Activated naive CD8-positive, alpha-beta T cell treated with anti-CD3 and anti-CD28 coated beads, Interleukin-2, amount 50 U/mL, for 24 hours (primary cell): ENCODE data around the gene PKP3.

Experiments used
- ATAC-seq: fragments of 150-1000 bp; cut with Tn5 transposase; one replicate; pipeline ENCODE4 v1.10.0; 2021
- DNase-seq: peaks from one replicate; pipeline ENCODE4 v3.0.0; 2021
- H3K27ac Mint-ChIP-seq: one replicate; pipeline ENCODE4 v1.8.0; 2021; ENCODE audit warnings: mild to moderate bottlenecking, mixed read lengths
- H3K27me3 Mint-ChIP-seq: one replicate; pipeline ENCODE4 v1.8.0; 2021; ENCODE audit warnings: mixed read lengths
- H3K36me3 Mint-ChIP-seq: one replicate; pipeline ENCODE4 v1.8.0; 2021; ENCODE audit warnings: low read depth, mixed read lengths
- H3K4me1 Mint-ChIP-seq: one replicate; pipeline ENCODE4 v1.8.0; 2021; ENCODE audit warnings: mixed read lengths
- H3K4me3 Mint-ChIP-seq: one replicate; pipeline ENCODE4 v1.8.0; 2021; ENCODE audit warnings: mild to moderate bottlenecking, moderate library complexity, mixed read lengths
- H3K9me3 Mint-ChIP-seq: one replicate; pipeline ENCODE4 v1.8.0; 2021; ENCODE audit warnings: mixed read lengths

PKP3 gene

GRCh38 chr11:370070-370941, 23.7 kb upstream of the PKP3 start:
- Mint-ChIP-seq H3K9me3 (no peaks in the 10 kb centered on the region), H3K27ac (no peak overlapping the region), H3K4me1 (peaks cover 5% of the 10 kb centered on the region), H3K36me3 (no peaks in the 10 kb centered on the region), H3K27me3 (peaks cover 35% of the 10 kb centered on the region), H3K4me3 (peak overlapping the region; percentile 36)
- no peak for DNase-seq
- no peak for ATAC-seq

- ATAC-seq (peak; percentile 3), DNase-seq (no peak)
- H3K4me1 Mint-ChIP-seq, result peaks cover 5% of the 10 kb centered on the region
- H3K4me3 Mint-ChIP-seq, result no peak overlapping the region
- H3K36me3 Mint-ChIP-seq, result no peaks in the 10 kb centered on the region
- no peaks in the 10 kb centered on the region for H3K9me3 Mint-ChIP-seq
- H3K27me3 Mint-ChIP-seq, result peaks cover 31% of the 10 kb centered on the region
- no peak overlapping the region for H3K27ac Mint-ChIP-seq
These were observed 23.0 kb upstream of the PKP3 start for GRCh38 chr11:371051-371450.

GRCh38 chr11:371716-372590, 22.1 kb upstream of the PKP3 start:
- ATAC-seq (no peak), DNase-seq (no peak)
- Mint-ChIP-seq H3K9me3 (no peaks in the 10 kb centered on the region), H3K27ac (no peak overlapping the region), H3K36me3 (no peaks in the 10 kb centered on the region), H3K27me3 (peaks cover 26% of the 10 kb centered on the region), H3K4me3 (no peak overlapping the region), H3K4me1 (peaks cover 5% of the 10 kb centered on the region)

- Mint-ChIP-seq H3K27ac (no peak overlapping the region), H3K4me1 (peaks cover 3% of the 10 kb centered on the region), H3K27me3 (peaks cover 15% of the 10 kb centered on the region), H3K36me3 (no peaks in the 10 kb centered on the region), H3K4me3 (no peak overlapping the region), H3K9me3 (no peaks in the 10 kb centered on the region)
- DNase-seq (no peak), ATAC-seq (no peak)
These were observed 20.9 kb upstream of the PKP3 start for GRCh38 chr11:372809-373715.

GRCh38 chr11:373716-374551, 20.1 kb upstream of the PKP3 start:
- Mint-ChIP-seq H3K36me3 (no peaks in the 10 kb centered on the region), H3K4me1 (no peaks in the 10 kb centered on the region), H3K27me3 (peaks cover 9% of the 10 kb centered on the region), H3K9me3 (no peaks in the 10 kb centered on the region), H3K27ac (no peak overlapping the region), H3K4me3 (no peak overlapping the region)
- ATAC-seq, result no peak
- DNase-seq, result no peak

GRCh38 chr11:375065-376025, 18.7 kb upstream of the PKP3 start:
- Mint-ChIP-seq H3K9me3 (no peaks in the 10 kb centered on the region), H3K36me3 (no peaks in the 10 kb centered on the region), H3K27ac (no peak overlapping the region), H3K4me1 (no peaks in the 10 kb centered on the region), H3K27me3 (peaks cover 8% of the 10 kb centered on the region), H3K4me3 (no peak overlapping the region)
- DNase-seq, result no peak
- no peak for ATAC-seq

GRCh38 chr11:376531-377173, 17.4 kb upstream of the PKP3 start:
- H3K9me3 Mint-ChIP-seq, result no peaks in the 10 kb centered on the region
- H3K4me3 Mint-ChIP-seq, result no peak overlapping the region
- H3K27me3 Mint-ChIP-seq, result no peaks in the 10 kb centered on the region
- no peaks in the 10 kb centered on the region for H3K36me3 Mint-ChIP-seq
- no peak overlapping the region for H3K27ac Mint-ChIP-seq
- DNase-seq (no peak), ATAC-seq (no peak)
- no peaks in the 10 kb centered on the region for H3K4me1 Mint-ChIP-seq

- ATAC-seq (no peak), DNase-seq (no peak)
- Mint-ChIP-seq H3K36me3 (no peaks in the 10 kb centered on the region), H3K27me3 (peaks cover 3% of the 10 kb centered on the region), H3K4me1 (peaks cover 4% of the 10 kb centered on the region), H3K27ac (no peak overlapping the region), H3K9me3 (no peaks in the 10 kb centered on the region), H3K4me3 (no peak overlapping the region)
These were observed 16.7 kb upstream of the PKP3 start for GRCh38 chr11:377174-377865.

- H3K36me3 Mint-ChIP-seq, result no peaks in the 10 kb centered on the region
- H3K9me3 Mint-ChIP-seq, result no peaks in the 10 kb centered on the region
- ATAC-seq (no peak), DNase-seq (no peak)
- H3K4me1 Mint-ChIP-seq, result peaks cover 4% of the 10 kb centered on the region
- H3K27ac Mint-ChIP-seq, result no peak overlapping the region
- peaks cover 3% of the 10 kb centered on the region for H3K27me3 Mint-ChIP-seq
- no peak overlapping the region for H3K4me3 Mint-ChIP-seq
These were observed 16.0 kb upstream of the PKP3 start for GRCh38 chr11:377883-378500.

GRCh38 chr11:379205-380094, 14.6 kb upstream of the PKP3 start:
- no peak for ATAC-seq
- peaks cover 3% of the 10 kb centered on the region for H3K27me3 Mint-ChIP-seq
- H3K27ac Mint-ChIP-seq, result no peak overlapping the region

GRCh38 chr11:380095-380480, 13.9 kb upstream of the PKP3 start:
- H3K9me3 Mint-ChIP-seq, result no peaks in the 10 kb centered on the region
- H3K27me3 Mint-ChIP-seq, result peaks cover 3% of the 10 kb centered on the region
- no peak overlapping the region for H3K27ac Mint-ChIP-seq
- ATAC-seq (no peak), DNase-seq (no peak)
- H3K4me1 Mint-ChIP-seq, result peaks cover 4% of the 10 kb centered on the region
- H3K4me3 Mint-ChIP-seq, result no peak overlapping the region
- no peaks in the 10 kb centered on the region for H3K36me3 Mint-ChIP-seq

More at GRCh38 chr11:379205-380094, 14.6 kb upstream of the PKP3 start:
- Mint-ChIP-seq H3K4me3 (no peak overlapping the region), H3K36me3 (no peaks in the 10 kb centered on the region), H3K4me1 (peaks cover 4% of the 10 kb centered on the region), H3K9me3 (no peaks in the 10 kb centered on the region)
- no peak for DNase-seq
